ENCODE measurements around the gene STX1B. TPM values are rescaled to one million over a fixed set of nuclear protein-coding genes. Genes with fewer than 3 reads are reported as not detected.

STX1B gene
- total and polyA plus RNA-seq, 4 donors: 0.09 to 1.2 (median 0.51) TPM

DNA sequence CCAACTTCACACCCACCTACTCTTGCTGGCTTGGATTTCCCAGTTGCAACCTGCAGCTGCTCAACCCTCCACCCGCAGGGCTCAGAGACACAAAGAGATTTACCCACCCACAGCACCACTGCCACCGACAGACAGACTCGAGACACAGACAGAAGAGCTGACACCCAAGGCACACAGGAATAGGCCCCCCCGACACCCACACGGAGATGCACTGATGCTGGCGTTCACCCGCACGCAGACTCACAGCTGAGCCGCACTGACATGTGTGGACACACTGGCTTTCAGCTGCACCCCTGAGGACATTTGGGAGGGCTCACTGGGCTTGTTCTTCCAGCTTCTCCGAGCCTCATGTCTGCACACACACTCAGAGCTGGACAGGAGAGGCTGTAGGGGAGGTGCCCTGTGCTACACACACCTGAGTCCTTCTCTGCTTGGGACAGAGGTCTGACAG, 8.2 kb downstream of the STX1B start:
- no peaks in the 10 kb centered on the region for H3K9me3 ChIP-seq (ENCODE audit: control insufficient read depth in 4 of 4, low read length in 3 of 4)
- DNase-seq (ENCODE audit: low spot score): no peak
- 81% methylated on average over 10 of the region's 10 CpGs for WGBS
- H3K4me1 ChIP-seq (ENCODE audit: control insufficient read depth in 4 of 4, insufficient read depth in 4 of 4, low read length in 3 of 4): peaks cover 3 to 36% (median 27%) of the 10 kb centered on the region in 4 donors
- H3K9ac ChIP-seq (ENCODE audit: low read depth in 1 of 2, low read length in 2 of 2): no peak overlapping the region
- H3K4me3 ChIP-seq (ENCODE audit: low read depth in 1 of 3, low read length in 3 of 3): no peak overlapping the region
- no peaks in the 10 kb centered on the region for H3K36me3 ChIP-seq (ENCODE audit: control insufficient read depth in 4 of 4, insufficient read depth in 3 of 4, low read depth in 1 of 4, low read length in 3 of 4)
- H3K27me3 ChIP-seq (ENCODE audit: control insufficient read depth in 4 of 4, insufficient read depth in 4 of 4, low read length in 3 of 4): no peaks in the 10 kb centered on the region
- TF ChIP-seq RXRA (IDR thresholded peaks at IDR 0.05) (no peak), GABPA (IDR thresholded peaks at IDR 0.05 in 1 of 2, conservative IDR thresholded peaks at IDR 0.05 in 1 of 2) (no peak), SP1 (IDR thresholded peaks at IDR 0.05) (no peak), HNF4G (IDR thresholded peaks at IDR 0.05) (no peak), EGR1 (IDR thresholded peaks at IDR 0.05; ENCODE audit: low read depth in 2 of 2) (no peak), RAD21 (IDR thresholded peaks at IDR 0.05) (no peak)
- TF ChIP-seq, protein P1, sequence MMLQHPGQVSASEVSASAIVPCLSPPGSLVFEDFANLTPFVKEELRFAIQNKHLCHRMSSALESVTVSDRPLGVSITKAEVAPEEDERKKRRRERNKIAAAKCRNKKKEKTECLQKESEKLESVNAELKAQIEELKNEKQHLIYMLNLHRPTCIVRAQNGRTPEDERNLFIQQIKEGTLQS (IDR thresholded peaks at IDR 0.05): no peak
- no peak overlapping the region for H3K27ac ChIP-seq (ENCODE audit: low read depth in 1 of 2, low read length in 2 of 2)

DNA sequence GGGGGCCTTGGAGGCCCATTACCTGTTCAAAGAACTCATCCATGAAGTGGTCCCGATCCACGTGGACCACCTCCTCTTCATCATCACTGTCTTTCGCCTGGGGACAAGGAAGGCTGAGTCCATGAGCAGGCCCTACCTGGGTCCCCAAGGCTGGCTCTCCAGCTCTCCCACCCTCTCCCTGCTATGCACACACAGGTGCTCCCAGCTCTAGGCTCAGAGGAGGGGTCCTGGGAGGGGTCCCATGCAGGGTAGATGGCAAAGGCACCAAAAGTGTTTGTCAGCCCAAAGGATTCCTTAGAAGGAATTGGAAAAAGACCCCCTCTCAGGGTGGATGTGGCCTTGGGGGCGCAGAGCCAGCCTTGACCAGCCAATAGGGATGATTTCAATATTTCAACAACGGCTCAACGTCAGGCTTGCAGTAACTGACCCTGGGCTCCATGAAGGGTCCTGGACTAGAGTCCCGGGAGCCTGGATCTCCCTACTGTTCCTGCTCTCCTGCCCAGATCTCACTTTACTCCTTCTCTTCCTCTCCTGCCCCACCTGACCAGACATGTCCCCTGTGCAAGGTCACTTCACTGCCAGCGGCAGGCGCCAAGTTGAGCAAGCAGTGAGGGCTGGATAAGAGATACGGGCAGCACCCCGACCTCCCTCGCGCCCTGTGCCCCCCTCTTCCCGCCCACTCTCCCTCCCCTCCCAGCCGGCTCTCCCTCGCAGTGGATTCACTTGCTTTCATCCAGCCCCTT, 8.8 kb downstream of the STX1B start:
- no peak overlapping the region for H3K9ac ChIP-seq (ENCODE audit: low read depth in 1 of 2, low read length in 2 of 2)
- H3K4me3 ChIP-seq (ENCODE audit: low read depth in 1 of 3, low read length in 3 of 3): no peak overlapping the region
- H3K27me3 ChIP-seq (ENCODE audit: control insufficient read depth in 4 of 4, insufficient read depth in 4 of 4, low read length in 3 of 4): no peaks in the 10 kb centered on the region
- H3K9me3 ChIP-seq (ENCODE audit: control insufficient read depth in 4 of 4, low read length in 3 of 4): no peaks in the 10 kb centered on the region
- H3K36me3 ChIP-seq (ENCODE audit: control insufficient read depth in 4 of 4, insufficient read depth in 3 of 4, low read depth in 1 of 4, low read length in 3 of 4): no peaks in the 10 kb centered on the region
- TF ChIP-seq GABPA (IDR thresholded peaks at IDR 0.05 in 1 of 2, conservative IDR thresholded peaks at IDR 0.05 in 1 of 2) (no peak), HNF4A (conservative IDR thresholded peaks at IDR 0.05) (peak; percentile 18 to 31)
- H3K27ac ChIP-seq (ENCODE audit: low read depth in 1 of 2, low read length in 2 of 2): no peak overlapping the region
- WGBS: 41% methylated on average over 16 of the region's 16 CpGs
- DNase-seq (ENCODE audit: low spot score): no peak
- peaks cover 3 to 36% (median 27%) of the 10 kb centered on the region in 4 donors for H3K4me1 ChIP-seq (ENCODE audit: control insufficient read depth in 4 of 4, insufficient read depth in 4 of 4, low read length in 3 of 4)

DNA sequence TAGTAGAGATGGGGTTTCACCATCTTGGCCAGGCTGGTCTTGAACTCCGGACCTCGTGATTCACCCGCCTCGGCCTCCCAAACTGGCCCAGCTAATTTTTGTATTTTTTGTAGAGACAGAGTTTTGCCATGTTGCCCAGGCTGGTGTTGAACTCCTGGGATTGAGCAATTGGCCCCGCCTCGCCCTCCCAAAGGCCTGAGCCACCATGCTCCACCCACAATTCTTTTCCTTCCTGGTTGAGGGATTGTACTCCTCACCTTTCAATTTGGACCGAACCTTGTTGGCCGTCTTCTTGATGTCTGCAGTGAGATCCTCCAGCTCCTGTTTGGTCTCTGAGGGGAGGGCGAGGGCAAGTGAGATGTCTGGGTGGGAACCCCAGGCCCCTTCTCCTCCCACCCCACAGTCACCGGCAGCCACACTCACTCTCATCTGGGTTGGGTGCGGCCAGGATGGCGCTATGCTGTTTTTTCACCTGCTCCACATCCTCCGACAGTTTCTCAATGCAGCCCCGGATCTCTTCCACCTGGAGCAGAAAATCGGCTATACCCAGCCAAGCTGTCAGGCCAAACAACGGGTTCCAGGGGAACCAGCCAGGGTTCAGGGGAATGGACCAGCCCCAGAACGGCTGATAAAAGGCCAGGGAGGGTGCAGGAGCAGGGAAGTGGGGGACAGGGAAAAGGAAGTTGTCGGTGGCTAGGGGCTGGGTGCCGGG, 9.6 kb downstream of the STX1B start:
- Histone ChIP-seq H3K27ac (ENCODE audit: low read depth in 1 of 2, low read length in 2 of 2) (no peak overlapping the region), H3K36me3 (ENCODE audit: control insufficient read depth in 4 of 4, insufficient read depth in 3 of 4, low read depth in 1 of 4, low read length in 3 of 4) (no peaks in the 10 kb centered on the region), H3K27me3 (ENCODE audit: control insufficient read depth in 4 of 4, insufficient read depth in 4 of 4, low read length in 3 of 4) (no peaks in the 10 kb centered on the region), H3K9me3 (ENCODE audit: control insufficient read depth in 4 of 4, low read length in 3 of 4) (no peaks in the 10 kb centered on the region), H3K4me1 (ENCODE audit: control insufficient read depth in 4 of 4, insufficient read depth in 4 of 4, low read length in 3 of 4) (peaks cover 3 to 36% (median 30%) of the 10 kb centered on the region in 4 donors), H3K9ac (ENCODE audit: low read depth in 1 of 2, low read length in 2 of 2) (no peak overlapping the region), H3K4me3 (ENCODE audit: low read depth in 1 of 3, low read length in 3 of 3) (no peak overlapping the region)
- TF ChIP-seq, protein P2, sequence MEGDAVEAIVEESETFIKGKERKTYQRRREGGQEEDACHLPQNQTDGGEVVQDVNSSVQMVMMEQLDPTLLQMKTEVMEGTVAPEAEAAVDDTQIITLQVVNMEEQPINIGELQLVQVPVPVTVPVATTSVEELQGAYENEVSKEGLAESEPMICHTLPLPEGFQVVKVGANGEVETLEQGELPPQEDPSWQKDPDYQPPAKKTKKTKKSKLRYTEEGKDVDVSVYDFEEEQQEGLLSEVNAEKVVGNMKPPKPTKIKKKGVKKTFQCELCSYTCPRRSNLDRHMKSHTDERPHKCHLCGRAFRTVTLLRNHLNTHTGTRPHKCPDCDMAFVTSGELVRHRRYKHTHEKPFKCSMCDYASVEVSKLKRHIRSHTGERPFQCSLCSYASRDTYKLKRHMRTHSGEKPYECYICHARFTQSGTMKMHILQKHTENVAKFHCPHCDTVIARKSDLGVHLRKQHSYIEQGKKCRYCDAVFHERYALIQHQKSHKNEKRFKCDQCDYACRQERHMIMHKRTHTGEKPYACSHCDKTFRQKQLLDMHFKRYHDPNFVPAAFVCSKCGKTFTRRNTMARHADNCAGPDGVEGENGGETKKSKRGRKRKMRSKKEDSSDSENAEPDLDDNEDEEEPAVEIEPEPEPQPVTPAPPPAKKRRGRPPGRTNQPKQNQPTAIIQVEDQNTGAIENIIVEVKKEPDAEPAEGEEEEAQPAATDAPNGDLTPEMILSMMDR (IDR thresholded peaks at IDR 0.05; ENCODE audit: low read depth, low read length, missing input control): no peak
- TF ChIP-seq SP1 (IDR thresholded peaks at IDR 0.05) (no peak), GABPA (IDR thresholded peaks at IDR 0.05 in 1 of 2, conservative IDR thresholded peaks at IDR 0.05 in 1 of 2) (no peak), FOXA1 (IDR thresholded peaks at IDR 0.05) (no peak), JUND (IDR thresholded peaks at IDR 0.05) (no peak), TAF1 (conservative IDR thresholded peaks at IDR 0.05) (no peak), EGR1 (IDR thresholded peaks at IDR 0.05; ENCODE audit: low read depth in 2 of 2) (no peak)
- TF ChIP-seq, protein P3, sequence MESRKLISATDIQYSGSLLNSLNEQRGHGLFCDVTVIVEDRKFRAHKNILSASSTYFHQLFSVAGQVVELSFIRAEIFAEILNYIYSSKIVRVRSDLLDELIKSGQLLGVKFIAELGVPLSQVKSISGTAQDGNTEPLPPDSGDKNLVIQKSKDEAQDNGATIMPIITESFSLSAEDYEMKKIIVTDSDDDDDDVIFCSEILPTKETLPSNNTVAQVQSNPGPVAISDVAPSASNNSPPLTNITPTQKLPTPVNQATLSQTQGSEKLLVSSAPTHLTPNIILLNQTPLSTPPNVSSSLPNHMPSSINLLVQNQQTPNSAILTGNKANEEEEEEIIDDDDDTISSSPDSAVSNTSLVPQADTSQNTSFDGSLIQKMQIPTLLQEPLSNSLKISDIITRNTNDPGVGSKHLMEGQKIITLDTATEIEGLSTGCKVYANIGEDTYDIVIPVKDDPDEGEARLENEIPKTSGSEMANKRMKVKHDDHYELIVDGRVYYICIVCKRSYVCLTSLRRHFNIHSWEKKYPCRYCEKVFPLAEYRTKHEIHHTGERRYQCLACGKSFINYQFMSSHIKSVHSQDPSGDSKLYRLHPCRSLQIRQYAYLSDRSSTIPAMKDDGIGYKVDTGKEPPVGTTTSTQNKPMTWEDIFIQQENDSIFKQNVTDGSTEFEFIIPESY (IDR thresholded peaks at IDR 0.05): no peak
- TF ChIP-seq, protein P4, sequence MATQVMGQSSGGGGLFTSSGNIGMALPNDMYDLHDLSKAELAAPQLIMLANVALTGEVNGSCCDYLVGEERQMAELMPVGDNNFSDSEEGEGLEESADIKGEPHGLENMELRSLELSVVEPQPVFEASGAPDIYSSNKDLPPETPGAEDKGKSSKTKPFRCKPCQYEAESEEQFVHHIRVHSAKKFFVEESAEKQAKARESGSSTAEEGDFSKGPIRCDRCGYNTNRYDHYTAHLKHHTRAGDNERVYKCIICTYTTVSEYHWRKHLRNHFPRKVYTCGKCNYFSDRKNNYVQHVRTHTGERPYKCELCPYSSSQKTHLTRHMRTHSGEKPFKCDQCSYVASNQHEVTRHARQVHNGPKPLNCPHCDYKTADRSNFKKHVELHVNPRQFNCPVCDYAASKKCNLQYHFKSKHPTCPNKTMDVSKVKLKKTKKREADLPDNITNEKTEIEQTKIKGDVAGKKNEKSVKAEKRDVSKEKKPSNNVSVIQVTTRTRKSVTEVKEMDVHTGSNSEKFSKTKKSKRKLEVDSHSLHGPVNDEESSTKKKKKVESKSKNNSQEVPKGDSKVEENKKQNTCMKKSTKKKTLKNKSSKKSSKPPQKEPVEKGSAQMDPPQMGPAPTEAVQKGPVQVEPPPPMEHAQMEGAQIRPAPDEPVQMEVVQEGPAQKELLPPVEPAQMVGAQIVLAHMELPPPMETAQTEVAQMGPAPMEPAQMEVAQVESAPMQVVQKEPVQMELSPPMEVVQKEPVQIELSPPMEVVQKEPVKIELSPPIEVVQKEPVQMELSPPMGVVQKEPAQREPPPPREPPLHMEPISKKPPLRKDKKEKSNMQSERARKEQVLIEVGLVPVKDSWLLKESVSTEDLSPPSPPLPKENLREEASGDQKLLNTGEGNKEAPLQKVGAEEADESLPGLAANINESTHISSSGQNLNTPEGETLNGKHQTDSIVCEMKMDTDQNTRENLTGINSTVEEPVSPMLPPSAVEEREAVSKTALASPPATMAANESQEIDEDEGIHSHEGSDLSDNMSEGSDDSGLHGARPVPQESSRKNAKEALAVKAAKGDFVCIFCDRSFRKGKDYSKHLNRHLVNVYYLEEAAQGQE (IDR thresholded peaks at IDR 0.05): no peak
- TF ChIP-seq, protein P1 (IDR thresholded peaks at IDR 0.05): no peak
- DNase-seq (ENCODE audit: low spot score): no peak
- 84% methylated on average over 19 of the region's 19 CpGs for WGBS
